GM20000 (cell line): ENCODE measurements around the gene ZNF432.
"Not testable (repeated sequence)": the region's sequence is repeated elsewhere in the genome, so short reads cannot be mapped to it uniquely, and the experiment has no call there.

Source experiments
- DNase-seq: peaks from one replicate; pipeline ENCODE4 v3.0.0; 2012; ENCODE audit warnings: low spot score
- TF ChIP-seq, protein P1 (sequence below): IDR thresholded peaks from 2 replicates; pipeline ENCODE4 v1.5.1; 2012; ENCODE audit warnings: mild to moderate bottlenecking, control low read depth; ENCODE audit errors: extremely low read depth, missing control alignments

Gene ZNF432

DNA sequence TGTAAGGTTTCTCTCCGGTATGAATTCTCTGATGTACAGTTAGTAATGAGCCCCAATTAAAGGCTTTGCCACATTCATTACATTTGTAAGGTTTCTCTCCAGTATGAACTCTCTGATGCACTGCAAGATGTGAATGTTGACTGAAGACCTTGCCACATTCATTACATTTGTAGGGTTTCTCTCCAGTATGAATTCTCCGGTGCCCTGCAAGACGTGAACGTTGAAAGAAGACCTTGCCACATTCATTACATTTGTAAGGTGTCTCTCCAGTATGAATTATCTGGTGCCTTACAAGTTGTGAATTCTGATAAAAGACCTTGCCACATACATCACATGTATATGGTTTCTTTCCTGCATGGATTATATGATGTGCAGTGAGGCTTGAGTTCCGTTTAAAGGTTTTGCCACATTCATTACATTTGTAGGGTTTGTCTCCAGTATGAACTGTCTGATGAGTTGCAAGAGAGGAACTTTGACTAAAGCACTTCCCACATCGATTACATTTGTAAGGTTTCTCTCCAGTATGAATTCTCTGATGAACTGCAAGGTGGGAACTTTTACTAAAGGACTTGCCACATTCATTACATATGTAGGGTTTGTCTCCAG lies 17.7 kb upstream of the ZNF432 start:
- no peak for DNase-seq
- TF ChIP-seq, protein P1, sequence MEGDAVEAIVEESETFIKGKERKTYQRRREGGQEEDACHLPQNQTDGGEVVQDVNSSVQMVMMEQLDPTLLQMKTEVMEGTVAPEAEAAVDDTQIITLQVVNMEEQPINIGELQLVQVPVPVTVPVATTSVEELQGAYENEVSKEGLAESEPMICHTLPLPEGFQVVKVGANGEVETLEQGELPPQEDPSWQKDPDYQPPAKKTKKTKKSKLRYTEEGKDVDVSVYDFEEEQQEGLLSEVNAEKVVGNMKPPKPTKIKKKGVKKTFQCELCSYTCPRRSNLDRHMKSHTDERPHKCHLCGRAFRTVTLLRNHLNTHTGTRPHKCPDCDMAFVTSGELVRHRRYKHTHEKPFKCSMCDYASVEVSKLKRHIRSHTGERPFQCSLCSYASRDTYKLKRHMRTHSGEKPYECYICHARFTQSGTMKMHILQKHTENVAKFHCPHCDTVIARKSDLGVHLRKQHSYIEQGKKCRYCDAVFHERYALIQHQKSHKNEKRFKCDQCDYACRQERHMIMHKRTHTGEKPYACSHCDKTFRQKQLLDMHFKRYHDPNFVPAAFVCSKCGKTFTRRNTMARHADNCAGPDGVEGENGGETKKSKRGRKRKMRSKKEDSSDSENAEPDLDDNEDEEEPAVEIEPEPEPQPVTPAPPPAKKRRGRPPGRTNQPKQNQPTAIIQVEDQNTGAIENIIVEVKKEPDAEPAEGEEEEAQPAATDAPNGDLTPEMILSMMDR = no peak

DNA sequence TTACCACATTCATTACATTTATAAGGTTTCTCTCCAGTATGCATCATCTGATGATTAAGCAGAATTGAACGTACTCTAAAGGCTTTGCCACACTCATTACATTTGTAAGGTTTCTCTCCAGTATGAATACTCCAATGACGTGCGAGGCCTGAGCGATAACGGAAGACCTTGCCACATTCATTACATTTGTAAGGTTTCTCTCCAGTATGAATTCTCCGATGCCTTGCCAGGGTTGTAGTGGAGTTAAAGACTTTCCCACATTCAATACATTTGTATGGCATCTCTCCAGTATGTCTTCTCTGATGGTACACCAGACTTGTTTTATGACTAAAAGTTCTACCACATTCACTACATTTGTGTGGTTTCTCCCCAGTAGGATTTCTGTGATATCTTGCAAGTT lies 16.8 kb upstream of the ZNF432 start:
- DNase-seq = no peak

DNA sequence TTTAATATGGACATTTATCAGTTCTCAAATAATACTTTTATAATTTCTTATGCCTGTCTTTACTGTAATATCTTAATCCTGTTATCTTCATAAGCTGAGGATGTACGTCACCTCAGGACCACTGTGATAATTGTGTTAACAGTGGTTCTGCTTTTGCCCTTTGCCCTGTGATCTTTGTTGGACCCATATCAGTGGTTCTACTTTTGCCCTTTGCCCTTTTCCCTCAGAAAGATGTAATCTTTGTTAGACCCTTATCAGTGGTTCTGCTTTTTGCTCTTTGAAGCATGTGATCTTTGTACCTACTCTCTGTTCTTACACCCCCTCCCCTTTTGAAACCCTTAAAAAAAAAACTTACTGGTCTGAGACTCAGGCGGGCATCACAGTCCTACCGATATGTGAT lies 7.8 kb upstream of the ZNF432 start:
- DNase-seq = not testable (repeated sequence)

More for the DNA sequence above, 16.8 kb upstream of the ZNF432 start:
- TF ChIP-seq, protein P1 = no peak

DNA sequence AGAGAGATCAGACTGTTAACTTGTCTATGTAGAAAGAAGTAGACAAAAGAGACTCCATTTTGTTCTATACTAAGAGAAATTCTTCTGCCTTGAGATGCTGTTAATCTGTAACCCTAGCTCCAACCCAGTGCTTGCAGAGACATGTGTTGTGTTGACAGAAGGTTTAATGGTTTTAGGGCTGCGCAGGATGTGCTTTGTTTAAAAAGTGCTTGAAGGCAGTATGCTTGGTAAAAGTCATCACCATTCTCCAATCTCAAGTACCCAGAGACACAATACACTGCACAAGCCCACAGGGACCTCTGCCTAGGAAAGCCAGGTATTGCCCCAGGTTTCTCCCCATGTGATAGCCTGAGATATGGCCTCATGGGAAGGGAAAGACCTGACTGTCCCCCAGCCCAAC lies 3.1 kb upstream of the ZNF432 start:
- not testable (repeated sequence) for DNase-seq

DNA sequence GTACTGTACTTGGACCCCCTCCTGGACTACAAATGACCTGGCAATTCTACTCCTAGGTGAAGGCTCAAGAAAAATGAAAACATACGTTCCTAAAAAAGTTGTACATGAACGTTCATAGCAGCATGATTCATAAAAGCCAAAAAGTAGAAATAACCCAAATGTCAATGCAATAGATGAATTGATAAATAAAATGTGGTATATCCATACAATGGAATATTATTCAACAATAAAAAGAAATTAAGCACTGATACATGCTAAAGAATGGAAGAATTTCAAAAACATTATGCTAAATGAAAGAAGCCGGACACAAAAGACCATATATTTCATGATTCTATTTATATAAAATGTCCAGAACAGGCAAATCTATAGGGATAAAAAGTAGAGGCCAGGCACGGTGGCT lies 9.5 kb downstream of the ZNF432 start:
- TF ChIP-seq, protein P1 = no peak
- no peak for DNase-seq

DNA sequence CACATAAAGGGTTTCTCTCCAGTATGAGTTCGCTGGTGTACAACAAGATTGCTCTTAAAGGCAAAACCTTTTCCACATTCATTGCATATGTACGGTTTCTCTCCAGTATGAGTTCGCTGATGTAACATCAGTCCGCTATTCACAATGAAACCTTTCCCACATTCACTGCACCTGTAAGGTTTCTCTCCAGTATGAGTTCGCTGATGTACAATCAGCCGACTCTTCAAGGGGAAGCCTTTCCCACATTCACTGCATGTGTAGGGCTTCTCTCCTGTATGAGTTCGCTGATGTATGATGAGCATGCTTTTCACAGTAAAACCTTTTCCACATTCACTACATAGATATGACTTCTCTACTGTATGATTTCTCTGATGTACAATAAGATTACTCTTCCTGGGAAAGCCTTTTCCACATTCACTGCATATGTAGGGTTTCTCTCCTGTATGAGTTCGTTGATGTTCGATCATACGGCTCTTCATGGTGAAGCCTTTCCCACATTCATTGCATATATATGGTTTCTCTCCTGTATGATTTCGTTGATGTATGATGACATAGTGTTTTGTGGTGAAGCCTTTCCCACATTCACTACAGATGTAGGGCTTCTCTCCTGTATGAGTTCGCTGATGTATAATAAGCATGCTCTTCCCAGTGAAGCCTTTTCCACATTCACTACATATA lies 14.4 kb downstream of the ZNF432 start:
- DNase-seq = no peak
- TF ChIP-seq, protein P1 = no peak

DNA sequence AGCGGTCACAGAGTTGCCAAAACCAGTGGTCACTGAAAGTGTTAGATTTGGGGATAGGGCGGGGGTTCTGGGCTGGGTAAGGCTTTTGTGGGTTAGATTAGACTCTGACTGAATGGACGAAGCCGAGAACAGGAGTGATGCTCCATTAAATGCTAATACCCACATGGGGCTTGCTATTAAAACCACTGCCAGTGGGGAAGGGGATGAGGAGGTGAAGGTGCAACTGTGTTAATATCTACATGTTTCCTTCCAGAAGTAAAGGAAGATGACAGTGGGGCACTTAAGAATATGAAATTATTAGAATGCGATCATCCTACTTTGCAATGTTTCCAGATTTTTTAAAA lies 19.9 kb downstream of the ZNF432 start:
- DNase-seq = no peak
- TF ChIP-seq, protein P1 = no peak

DNA sequence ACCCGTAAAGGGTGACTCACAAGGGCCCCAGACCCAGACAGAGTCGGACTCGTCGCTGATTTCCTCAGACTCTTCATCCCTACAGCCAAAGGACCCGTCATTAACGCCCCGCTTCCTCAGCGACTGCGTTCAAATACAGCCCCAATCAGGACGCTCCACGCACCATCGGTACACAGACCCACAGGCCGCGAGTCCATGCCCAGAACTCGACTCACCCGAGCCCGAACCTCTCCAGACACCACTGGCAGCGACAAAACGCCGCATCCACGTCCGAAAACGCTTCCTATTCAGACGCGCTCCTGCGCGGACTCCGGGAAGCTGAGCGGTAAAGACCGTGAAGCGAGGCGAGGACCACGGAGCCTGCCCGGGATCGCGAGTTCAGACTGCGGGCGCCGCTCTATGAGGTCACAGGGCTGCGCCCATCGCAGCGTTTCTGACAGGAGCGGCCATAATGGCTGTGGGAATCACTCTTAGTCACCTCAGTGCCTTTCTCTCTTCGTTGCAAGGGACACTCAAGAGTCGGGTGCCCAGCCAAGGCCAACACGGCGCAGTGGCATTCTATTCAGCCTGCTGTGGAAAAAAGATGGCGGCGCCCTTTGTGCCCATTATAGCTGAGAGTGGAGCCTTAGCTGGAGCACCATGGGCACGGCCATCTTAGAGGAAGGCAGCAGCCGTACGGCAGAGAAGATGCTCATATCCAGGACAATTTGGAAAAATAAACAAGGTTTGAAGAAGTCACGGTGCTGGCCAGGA lies 20.4 kb downstream of the ZNF432 start, which contains the start of gene ZNF614:
TSS of gene ZNF614 (minus strand) at position 353 of the 753 bp plus-strand sequence. CDS start 2,634 bp downstream, outside the sequence.
- DNase-seq = peak; percentile 89
- TF ChIP-seq, protein P1 = no peak

DNA sequence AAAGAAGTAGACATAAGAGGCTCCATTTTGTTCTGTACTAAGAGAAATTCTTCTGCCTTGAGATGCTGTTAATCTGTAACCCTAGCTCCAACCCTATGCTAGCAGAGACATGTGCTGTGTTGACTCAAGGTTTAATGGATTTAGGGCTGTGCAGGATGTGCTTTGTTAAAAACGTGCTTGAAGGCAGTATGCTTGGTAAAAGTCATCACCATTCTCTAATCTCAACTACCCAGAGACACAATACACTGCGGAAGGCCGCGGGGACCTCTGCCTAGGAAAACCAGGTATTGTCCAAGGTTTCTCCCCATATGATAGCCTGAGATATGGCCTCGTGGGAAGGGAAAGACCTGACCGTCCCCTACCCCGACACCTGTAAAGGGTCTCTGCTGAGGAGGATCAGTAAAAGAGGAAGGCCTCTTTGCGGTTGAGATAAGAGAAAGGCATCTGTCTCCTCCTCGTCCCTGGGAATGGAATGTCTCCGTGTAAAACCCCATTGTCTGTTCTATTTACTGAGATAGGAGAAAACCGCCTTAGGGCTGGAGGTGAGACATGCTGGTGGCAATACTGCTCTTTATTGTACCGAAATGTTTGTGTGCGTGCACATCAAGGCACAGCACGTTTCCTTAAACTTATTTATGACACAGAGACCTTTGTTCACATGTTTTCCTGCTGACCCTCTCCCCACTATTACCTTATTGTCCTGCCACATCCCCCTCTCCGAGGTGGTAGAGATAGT lies 22.2 kb downstream of the ZNF432 start:
- not testable (repeated sequence) for DNase-seq

DNA sequence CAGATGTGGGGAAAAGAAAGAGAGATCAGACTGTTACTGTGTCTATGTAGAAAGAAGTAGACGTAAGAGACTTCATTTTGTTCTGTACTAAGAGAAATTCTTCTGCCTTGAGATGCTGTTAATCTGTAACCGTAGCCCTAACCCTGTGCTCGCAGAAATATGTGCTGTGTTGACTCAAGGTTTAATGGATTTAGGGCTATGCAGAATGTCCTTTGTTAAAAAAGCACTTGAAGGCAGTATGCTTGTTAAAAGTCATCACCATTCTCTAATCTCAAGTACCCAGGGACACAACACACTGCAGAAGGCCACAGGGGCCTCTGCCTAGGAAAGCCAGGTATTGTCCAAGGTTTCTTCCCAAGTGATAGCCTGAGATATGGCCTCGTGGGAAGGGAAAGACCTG lies 24.2 kb downstream of the ZNF432 start:
- not testable (repeated sequence) for DNase-seq
